PC-9 (cell line): ENCODE results near the gene CCP110.

Experiments
- EZH2 ChIP-seq: fragments of 200-600 bp; sonication (generic); IDR thresholded peaks from 2 replicates; pipeline ENCODE4 v1.8.0; 2017; ENCODE audit warnings: antibody characterized with exemption, low read depth
- TF ChIP-seq, protein P1 (sequence below): fragments of 200-600 bp; sonication (generic); conservative IDR thresholded peaks from 2 replicates; pipeline ENCODE4 v1.6.1; 2017; ENCODE audit warnings: mixed run types, antibody characterized with exemption, mild to moderate bottlenecking, moderate library complexity

DNA sequence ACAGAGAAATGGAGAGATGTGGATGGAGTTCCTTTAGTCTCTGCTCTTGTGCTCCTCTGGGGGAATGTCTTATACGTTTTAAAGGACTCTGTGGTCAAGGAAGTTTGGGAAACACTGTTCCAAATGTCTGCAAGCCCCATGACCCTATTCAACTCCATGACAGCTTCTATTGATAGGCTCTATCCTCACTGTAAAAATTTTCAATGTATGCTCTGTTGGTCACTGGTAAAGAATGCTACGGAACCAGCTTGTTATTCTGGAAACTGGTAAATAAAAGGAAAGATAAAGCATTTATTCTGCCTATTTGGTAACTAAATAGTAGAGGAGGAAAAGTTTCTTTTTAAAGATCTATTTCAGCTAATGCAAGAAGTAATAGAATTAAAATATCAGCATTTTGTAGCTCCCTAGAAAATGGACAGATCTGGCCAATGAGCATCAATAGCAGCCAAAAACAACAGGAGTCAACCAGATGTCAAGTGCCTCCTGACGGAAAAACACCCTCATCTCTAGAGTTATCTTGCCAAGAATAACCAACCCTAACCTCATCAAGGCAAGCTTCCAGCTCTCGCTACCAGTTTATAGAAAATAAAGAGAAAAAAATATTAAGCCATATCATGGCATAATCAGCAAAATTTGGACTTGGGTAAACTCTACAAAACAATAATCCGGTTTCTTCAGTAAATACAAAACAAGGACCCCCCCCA lies 18.0 kb upstream of the CCP110 start:
- TF ChIP-seq EZH2 = no peak
- TF ChIP-seq, protein P1, sequence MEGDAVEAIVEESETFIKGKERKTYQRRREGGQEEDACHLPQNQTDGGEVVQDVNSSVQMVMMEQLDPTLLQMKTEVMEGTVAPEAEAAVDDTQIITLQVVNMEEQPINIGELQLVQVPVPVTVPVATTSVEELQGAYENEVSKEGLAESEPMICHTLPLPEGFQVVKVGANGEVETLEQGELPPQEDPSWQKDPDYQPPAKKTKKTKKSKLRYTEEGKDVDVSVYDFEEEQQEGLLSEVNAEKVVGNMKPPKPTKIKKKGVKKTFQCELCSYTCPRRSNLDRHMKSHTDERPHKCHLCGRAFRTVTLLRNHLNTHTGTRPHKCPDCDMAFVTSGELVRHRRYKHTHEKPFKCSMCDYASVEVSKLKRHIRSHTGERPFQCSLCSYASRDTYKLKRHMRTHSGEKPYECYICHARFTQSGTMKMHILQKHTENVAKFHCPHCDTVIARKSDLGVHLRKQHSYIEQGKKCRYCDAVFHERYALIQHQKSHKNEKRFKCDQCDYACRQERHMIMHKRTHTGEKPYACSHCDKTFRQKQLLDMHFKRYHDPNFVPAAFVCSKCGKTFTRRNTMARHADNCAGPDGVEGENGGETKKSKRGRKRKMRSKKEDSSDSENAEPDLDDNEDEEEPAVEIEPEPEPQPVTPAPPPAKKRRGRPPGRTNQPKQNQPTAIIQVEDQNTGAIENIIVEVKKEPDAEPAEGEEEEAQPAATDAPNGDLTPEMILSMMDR = no peak
